G401.6 (cell line): ENCODE data around the gene CLCF1.

Experiments used
- FAIRE-seq: peaks from 2 replicates; lab custom pipeline; 2012; peaks lifted over from hg19 to GRCh38; lab: Jason Lieb, UNC

The CLCF1 gene

GRCh38 chr11:67372993-67373647 lies at the start of gene CLCF1:
Gene CLCF1 (minus strand): TSS chr11:67373598. CDS start chr11:67373539, 59 bp downstream.
- FAIRE-seq = no peak

DNA sequence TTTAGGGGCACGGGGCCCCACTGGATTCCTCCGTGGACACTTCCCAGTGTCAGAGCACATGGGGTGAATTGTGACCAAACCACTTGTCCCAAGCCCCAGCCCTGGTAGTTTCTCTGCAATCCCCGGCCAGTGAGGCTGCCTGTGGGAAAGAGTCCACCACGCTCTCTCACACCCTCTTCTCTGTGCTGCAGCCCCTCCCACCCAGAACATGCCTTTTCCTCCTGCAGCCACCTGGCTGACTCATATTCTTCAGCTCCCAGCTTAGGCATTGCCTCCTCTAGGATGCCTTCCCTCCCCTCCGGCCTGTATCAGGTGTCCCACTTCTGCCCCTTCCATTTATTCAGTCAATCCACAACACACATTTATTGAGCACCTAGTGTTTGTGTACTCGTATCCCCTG lies 49.5 kb upstream of the CLCF1 start:
- FAIRE-seq = no peak

GRCh38 chr11:67421430-67422031 lies 48.1 kb upstream of the CLCF1 start:
- FAIRE-seq = no peak

GRCh38 chr11:67420646-67421429 lies 47.4 kb upstream of the CLCF1 start:
- FAIRE-seq = peak; percentile 28

DNA sequence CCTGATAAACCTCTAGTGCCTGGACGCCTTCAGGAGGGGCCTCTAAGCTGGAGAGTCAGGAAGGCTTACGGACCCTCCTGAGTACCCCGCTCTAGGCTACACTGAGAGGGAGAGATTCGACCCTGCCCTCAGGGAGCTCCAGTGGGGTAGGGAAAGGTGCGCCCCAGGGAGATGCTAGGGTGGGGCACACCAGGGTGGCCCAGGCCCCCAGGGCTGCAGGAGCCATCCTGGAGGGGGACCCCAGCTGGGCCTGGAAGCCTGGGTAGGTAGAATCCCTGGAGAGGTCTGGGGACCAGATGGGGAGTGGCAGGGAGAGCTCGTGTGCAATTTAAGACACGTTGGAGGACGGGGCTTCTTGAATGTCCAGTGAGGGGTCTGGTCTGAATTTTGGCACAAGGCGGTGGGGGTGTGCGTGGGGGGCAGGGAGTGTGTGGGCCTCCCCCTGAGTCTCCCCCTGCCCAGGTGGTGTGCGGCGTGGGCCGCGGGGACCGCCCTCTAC lies 46.8 kb upstream of the CLCF1 start:
- FAIRE-seq = no peak

GRCh38 chr11:67419325-67420049 lies 46.1 kb upstream of the CLCF1 start:
- FAIRE-seq = no peak

DNA sequence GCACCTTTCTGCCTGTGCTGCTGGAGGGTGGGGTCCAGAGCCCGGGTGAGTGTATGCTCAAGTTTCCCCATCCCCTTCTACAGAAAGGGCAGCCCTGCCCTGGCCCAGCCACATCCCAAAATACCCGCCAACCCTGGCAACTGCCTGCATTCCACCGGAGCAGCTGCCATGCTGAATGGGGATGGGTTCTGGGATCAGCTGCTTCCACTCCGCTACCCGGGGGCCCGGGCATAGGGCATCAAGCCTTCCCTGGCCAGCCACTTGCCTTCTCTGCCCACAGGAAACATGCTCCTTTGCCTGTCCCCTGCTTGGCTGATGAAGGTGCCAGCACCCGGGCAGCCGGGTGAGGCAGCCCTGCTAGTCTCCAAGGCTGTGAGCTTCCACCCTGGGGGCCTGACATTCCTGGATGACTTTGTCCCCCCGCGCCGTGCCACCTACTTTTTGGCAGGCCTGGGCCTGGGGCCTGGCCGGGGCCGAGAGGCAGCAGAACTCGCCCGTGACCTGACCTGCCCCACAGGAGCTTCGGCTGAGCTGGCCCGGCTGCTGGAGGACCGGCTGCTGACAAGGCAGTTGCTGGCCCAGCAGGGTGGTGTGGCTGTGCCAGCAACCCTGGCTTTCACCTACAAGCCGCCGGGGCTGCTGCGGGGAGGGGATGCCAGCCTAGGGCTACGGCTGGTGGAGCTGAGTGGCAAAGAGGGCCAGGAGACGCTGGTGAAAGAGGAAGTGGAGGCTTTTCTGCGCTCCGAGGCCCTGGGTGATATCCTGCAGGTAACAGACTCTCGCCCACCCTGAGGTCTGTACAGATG lies 45.3 kb upstream of the CLCF1 start:
- no peak for FAIRE-seq

GRCh38 chr11:67417425-67417824 lies 44.0 kb upstream of the CLCF1 start:
- no peak for FAIRE-seq

GRCh38 chr11:67416416-67417335 lies 43.3 kb upstream of the CLCF1 start:
- FAIRE-seq = peak; percentile 15

GRCh38 chr11:67415501-67416304 lies 42.3 kb upstream of the CLCF1 start, which contains the start of gene CARNS1:
Gene CARNS1 (plus strand): TSS chr11:67415678. CDS start chr11:67416200, 522 bp downstream.
- no peak for FAIRE-seq

DNA sequence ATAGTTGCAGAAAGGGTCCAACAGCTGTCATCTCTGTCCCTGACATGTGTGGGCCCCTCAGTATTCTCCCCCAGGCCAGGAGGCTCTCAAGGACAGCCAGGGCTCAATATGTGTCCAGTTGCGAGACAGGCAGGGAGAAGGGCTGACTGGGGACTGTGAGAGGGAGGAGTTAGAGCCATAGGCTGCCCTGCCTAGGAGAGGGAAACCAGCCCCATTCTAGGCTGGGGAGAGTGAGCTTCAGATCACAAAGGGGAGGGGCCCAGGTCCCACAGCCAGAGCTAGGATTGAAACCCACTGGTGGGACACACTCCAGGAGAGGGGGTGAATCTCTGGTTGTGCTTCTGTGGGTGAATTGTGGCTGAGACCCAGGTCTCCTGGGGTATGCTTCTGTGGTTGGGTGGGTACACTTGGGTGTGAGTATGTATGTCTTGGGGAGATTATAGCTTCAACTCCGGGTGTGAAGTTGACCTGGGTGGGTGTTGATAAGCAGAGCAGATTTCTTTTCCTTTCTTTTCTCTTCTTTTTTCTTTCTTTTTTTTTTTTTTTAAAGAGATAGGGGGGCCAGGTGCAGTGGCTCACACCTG lies 40.0 kb upstream of the CLCF1 start:
- FAIRE-seq = no peak

GRCh38 chr11:67412495-67413179 lies 39.2 kb upstream of the CLCF1 start:
- FAIRE-seq = no peak

DNA sequence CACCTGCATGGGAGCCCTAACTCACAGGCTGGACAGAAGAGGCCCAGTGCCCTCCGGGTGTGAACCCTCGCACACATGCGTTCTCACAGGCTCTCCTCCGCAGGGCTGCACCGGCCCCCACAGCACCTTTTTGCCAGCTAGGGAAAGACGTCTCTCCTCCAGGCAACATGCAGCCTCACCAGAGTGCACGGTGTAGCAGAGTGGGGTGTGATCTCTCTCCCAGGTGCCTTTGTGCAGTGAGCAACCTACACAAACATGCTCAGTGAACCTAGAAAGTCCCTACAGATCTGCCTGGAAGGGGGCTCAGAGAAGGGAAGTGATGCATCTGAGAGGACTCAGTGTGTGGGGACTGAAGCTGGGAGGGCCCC lies 38.4 kb upstream of the CLCF1 start:
- no peak for FAIRE-seq

GRCh38 chr11:67410984-67411784 lies 37.8 kb upstream of the CLCF1 start:
- no peak for FAIRE-seq

GRCh38 chr11:67410369-67410831 lies 37.0 kb upstream of the CLCF1 start:
- no peak for FAIRE-seq

DNA sequence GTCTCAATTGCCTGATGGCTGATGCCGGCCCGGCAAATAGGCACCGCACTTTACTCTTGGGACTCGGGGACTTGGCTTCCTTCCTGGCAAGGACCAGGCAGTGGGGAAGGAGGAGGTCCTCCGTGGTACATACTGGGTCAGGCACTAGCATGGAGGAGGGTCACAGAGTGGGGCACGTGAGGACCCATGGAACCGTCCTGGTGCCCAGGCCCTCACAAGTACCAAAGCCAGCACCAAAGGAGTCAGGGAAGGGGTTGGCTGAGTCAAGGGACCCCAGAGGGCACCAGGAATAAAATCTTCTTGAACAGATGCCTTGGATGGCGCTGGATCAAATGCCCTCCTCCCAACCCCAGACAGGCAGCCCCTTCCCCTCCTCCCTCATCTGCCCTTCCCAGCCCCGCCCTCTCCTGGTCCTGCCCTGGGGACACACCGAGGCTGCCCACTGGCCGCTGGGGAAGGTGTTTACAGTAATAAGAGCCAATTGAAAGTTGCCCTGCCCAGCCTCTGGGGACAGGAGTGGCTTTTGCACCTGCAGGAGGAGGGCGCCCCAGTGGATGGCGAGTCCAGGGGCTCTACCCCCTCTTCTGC lies 36.5 kb upstream of the CLCF1 start:
- FAIRE-seq = no peak

DNA sequence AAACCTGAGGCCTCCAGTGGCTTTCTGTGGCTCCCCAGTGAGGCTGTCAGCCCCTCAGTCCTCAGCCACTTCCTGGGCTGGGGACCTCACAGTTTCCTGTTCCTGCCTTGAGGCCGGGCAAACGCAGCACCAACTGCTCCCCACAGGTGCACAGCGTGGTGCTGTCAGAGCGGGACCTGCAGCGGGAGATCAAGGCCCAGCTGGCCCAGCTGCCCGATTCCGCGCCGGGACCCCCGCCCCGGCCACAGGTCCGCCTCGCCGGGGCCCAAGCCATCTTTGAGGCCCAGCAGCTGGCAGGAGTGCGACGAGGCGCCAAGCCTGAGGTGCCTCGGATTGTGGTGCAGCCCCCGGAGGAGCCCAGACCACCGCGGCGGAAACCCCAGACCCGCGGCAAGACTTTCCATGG lies 35.9 kb upstream of the CLCF1 start:
- no peak for FAIRE-seq
